ENCODE measurements around the gene PTPN20. TPM values are rescaled to one million over a fixed set of nuclear protein-coding genes. Genes with fewer than 3 reads are reported as not detected.
"Not testable (repeated sequence)": the region's sequence is repeated elsewhere in the genome, so short reads cannot be mapped to it uniquely, and the experiment has no call there.

Gene PTPN20
- total and polyA plus RNA-seq, 2 of the 4 experiments (the other 2 are of a cell fraction): 0.14 TPM; not detected in 1

DNA sequence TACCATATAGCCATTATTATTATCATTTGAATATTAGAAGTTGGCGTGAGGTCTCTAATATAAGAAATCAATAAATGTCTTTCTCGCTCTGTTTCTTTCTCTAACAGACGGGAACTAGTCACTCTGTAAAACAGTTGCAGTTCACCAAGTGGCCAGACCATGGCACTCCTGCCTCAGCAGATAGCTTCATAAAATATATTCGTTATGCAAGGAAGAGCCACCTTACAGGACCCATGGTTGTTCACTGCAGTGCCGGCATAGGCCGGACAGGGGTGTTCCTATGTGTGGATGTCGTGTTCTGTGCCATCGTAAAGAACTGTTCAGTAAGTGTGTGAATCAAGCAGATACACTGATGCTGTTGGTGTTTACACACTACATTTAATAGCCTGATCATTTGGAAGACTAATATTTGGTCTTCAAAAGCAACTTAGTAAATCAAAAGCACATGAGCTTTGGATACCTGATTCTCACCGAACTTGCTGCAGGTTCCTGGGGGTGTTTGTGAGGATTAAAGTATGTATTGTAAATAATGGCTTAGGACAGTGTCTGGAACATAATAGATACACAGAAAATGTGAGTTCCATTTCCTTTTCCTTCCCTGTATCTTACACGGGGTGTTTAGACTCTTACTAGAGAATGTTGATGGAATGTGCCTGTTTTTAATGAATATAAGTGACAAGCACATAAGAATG is 76.2 kb downstream of the PTPN20 start:
- H3K23ac ChIP-seq (ENCODE audit: low read depth, low read length); H3K9ac ChIP-seq (ENCODE audit: low read depth, low read length); intact Hi-C loops (cut with micrococcal nuclease); H2AK5ac ChIP-seq (ENCODE audit: low read depth, low read length); H3K4ac ChIP-seq (ENCODE audit: low read depth, low read length); H3K18ac ChIP-seq (ENCODE audit: low read depth, low read length); H4K20me1 ChIP-seq (ENCODE audit: insufficient read depth, low read length); H3K4me1 ChIP-seq (ENCODE audit: control insufficient read depth, insufficient read depth, low read length); H3K27me3 ChIP-seq (ENCODE audit: control insufficient read depth, insufficient read depth, low read length); in situ Hi-C loops (cut with MboI; ENCODE audit: low sequenced_read_pairs); H4K8ac ChIP-seq (ENCODE audit: low read depth in 2 of 2, low read length in 2 of 2); H3K27ac ChIP-seq (ENCODE audit: insufficient read depth, low read length); DNase-seq; H3K79me1 ChIP-seq (ENCODE audit: low read depth in 1 of 2, low read length in 2 of 2); H2BK15ac ChIP-seq (ENCODE audit: low read depth, low read length); H3K14ac ChIP-seq (replicated peaks; ENCODE audit: low read depth, low read length); BruUV-seq (replicated peaks); POLR2A ChIA-PET (ENCODE audit: unreplicated experiment); H3K4me3 ChIP-seq (ENCODE audit: insufficient read depth, low read depth, low read length); H3K9me3 ChIP-seq (ENCODE audit: control insufficient read depth, insufficient read depth, low read length); H3K56ac ChIP-seq (ENCODE audit: extremely low read depth, insufficient read depth, low read length); H4K5ac ChIP-seq (ENCODE audit: low read depth, low read length); H2BK5ac ChIP-seq (ENCODE audit: low read depth, low read length, poor library complexity, severe bottlenecking); H2AFZ ChIP-seq (replicated peaks; ENCODE audit: low read length, poor library complexity); dilution Hi-C loops (cut with HindIII; ENCODE audit: low sequenced_read_pairs, unreplicated experiment); H4K91ac ChIP-seq (ENCODE audit: insufficient read depth, low read depth, low read length); CTCF ChIA-PET; H3K9me1 ChIP-seq (ENCODE audit: insufficient read depth, low read length); H2BK120ac ChIP-seq (ENCODE audit: low read depth, low read length); H2AK9ac ChIP-seq (replicated peaks; ENCODE audit: low read depth, low read length, poor library complexity); H2BK20ac ChIP-seq (ENCODE audit: low read depth, low read length); H3K4me2 ChIP-seq (ENCODE audit: low read depth, low read length); H3K36me3 ChIP-seq (ENCODE audit: control insufficient read depth, insufficient read depth, low read length): not testable (repeated sequence)
- peak; percentile 100 for ATAC-seq (ENCODE audit: low read depth)
- WGBS, 2 experiments (ENCODE audit: extremely low coverage in 2 of 2, insufficient read length in 1 of 2): no CpG with 5 or more reads among the region's 10 CpGs

Measured in IMR-90 (cell line).